GM18511 (cell line): ENCODE measurements around the gene PPP1R14C.

Experiments used
- ATAC-seq: cut with Tn5 transposase; IDR thresholded peaks from one replicate; pipeline ENCODE4 v1.9.1; 2021; ENCODE audit warnings: mild to moderate bottlenecking, moderate library complexity; ENCODE audit not compliant: unreplicated experiment

PPP1R14C gene

DNA sequence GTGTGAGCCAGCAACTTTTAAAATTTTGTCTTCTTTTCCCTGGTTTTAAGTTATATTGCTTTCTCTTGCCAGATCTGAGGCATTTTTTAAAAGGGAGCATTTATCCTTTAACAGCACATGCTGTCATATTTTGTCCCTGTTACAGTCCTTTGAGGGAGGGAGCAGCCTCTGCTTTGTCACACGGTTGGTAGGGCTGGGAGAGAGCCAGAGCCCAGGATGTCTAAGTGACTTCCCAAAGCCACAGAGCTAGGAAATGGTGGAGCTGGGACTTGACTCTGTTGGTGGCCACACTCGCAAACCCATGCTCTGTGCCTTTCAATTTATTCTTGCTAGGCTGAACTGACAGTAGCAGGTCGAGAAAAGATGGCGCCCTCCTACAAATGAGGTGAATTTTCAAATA is 145.6 kb downstream of the PPP1R14C start:
- no peak for ATAC-seq

DNA sequence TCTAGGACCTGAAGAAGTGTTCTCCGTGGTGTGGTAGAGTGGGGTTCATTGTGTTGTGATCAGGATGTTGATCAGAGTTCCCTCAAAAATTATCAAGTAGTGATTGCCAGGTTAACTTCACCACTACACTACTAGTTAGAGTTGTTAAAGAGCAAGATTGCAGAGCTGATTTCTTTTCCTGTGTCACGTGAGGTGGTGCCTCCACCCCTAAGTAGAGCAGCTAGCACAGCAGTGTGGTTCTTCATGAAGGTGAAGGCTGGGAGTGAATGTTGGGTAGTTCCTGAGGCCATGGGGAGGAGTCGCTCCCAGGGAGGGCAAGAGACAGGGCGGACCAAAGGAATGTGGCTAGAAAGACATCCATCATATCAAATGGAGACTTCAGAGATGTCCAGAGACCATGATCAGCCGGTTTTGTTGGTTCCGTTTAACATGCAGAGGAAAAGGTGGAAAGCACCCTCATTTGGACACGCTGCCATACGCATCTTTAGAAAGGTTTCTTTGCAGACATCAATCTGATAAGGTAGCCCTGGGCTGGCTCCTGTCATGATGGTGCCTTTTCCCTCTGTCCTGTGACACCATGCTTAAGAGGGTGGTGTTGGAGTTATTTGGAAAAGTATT is 146.7 kb downstream of the PPP1R14C start:
- no peak for ATAC-seq

GRCh38 chr6:150290429-150290828 is 147.6 kb downstream of the PPP1R14C start:
- no peak for ATAC-seq

- ATAC-seq: no peak
Observed at GRCh38 chr6:150291968-150292710, 149.3 kb downstream of the PPP1R14C start.

DNA sequence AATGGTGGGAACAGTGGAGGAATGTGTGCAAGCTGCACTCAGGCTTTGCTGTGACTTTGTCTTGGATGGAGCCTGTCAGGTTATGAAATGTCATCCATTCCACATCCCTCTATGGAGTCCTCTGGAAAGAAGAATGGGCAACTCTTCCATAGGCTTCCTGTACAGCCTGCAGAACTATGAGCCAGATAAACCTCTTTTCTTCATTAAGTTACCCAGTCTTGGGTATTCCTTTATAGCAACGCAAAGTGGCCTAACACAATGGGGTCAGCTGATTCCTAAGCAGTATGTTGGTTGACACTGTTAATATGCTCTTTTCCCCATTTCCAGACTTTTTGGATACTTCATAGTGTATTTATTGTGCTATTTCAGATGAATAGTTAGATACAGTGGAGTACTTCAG is 150.2 kb downstream of the PPP1R14C start:
- no peak for ATAC-seq

- no peak for ATAC-seq
Observed at GRCh38 chr6:150293423-150294173, 150.8 kb downstream of the PPP1R14C start.

DNA sequence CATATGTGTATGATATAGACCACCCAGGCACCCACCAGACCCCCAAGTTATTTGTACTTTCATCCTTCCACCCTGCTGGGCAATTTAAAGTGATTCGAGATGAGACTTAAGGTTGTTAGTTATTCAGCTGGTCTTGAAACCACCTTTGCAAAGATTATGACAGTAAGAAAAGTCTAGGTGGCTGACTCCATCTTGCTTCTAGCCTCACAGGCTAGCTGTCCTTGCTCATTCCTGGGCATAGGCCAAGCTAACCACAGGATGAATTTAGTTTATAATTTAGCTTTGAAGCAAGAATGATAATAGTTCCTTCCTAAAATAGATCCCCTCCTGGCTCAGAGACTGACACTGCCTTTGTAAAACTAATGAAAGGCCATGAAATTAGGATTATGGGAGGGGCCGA is 154.0 kb downstream of the PPP1R14C start:
- no peak for ATAC-seq

GRCh38 chr6:150297327-150298029 is 154.6 kb downstream of the PPP1R14C start:
- ATAC-seq: no peak

DNA sequence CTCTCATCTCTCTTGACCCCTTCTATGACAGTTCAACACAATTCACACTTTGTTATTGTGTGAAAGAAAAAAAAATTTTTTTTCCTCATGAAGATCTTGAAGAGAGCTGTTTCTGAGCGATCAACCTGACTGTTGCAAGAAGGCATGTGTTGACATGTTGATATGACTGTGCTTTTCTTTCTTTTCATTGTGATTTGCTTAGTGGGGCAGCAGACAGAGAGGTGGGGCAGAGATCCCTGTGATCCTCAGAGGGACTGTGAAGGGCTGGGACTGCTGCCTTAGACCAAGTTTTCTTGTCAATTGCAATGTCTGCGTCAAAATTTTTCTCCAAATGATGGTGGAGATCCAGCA is 155.2 kb downstream of the PPP1R14C start:
- ATAC-seq: no peak

- no peak for ATAC-seq
Observed at GRCh38 chr6:150298676-150299075, 155.8 kb downstream of the PPP1R14C start.
